OCI-M2 (cell line): Measurements from ENCODE around the gene EBNA1BP2.
"Not testable (repeated sequence)": the region's sequence is repeated elsewhere in the genome, so short reads cannot be mapped to it uniquely, and the experiment has no call there.

ENCODE experiments used
- DNase-seq: peaks from one replicate; lab custom pipeline; 2025; ENCODE audit not compliant: unreplicated experiment; lab: John Stamatoyannopoulos, UW

Gene EBNA1BP2

DNA sequence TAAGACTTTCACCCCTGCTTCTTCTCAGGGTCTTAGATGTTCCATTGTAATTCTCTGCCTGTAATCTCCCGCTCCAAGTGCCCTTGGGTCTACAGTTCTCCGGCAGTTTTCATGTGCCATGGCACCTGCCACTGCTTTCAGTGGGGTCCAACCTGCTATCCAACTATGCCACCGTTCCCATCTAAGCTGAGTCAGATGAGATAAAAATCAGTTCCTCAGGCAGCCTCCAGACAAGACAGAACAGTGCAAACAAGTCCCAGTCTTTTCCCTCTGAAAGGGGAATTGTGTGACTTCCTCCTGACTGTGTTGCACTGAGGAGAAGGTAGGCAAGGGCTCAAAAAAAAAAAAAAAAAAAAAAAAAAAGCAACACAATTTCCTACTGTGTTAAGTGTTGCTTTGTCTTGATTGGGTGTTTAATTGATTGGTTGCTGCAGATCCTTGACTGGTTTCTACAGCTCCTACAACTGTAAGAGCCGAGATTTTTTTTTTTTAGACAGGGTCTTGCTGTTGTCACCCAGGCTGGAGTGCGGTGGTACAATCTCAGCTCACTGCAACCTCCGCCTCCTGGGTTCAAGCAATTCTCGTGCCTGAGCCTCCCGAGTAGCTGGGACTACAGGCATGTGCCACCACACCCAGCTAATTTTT lies 50.7 kb downstream of the EBNA1BP2 start:
- no peak for DNase-seq

DNA sequence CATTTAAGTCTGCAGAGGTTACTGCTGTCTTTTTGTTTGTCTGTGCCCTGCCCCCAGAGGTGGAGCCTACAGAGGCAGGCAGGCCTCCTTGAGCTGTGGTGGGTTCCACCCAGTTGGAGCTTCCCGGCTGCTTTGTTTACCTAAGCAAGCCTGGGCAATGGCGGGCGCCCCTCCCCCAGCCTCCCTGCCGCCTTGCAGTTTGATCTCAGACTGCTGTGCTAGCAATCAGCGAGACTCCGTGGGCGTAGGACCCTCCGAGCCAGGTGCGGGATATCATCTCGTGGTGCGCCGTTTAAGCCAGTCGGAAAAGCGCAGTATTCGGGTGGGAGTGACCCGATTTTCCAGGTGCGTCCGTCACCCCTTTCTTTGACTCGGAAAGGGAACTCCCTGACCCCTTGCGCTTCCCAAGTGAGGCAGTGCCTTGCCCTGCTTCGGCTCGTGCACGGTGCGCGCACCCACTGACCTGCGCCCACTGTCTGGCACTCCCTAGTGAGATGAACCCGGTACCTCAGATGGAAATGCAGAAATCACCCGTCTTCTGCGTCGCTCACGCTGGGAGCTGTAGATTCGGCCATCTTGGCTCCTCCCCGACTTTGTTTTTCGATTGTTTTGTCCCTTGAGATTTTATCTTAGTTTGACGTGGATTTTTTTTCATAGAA lies 52.0 kb downstream of the EBNA1BP2 start:
- not testable (repeated sequence) for DNase-seq
